GM03348 (cell line): ENCODE results near the gene INSL3.

Experiments used
- DNase-seq: peaks from one replicate; pipeline ENCODE4 v3.0.0; 2012; ENCODE audit warnings: low spot score

INSL3 gene

GRCh38 chr19:17846146-17846545, 24.8 kb upstream of the INSL3 start:
- DNase-seq: no peak

- no peak for DNase-seq
Observed at GRCh38 chr19:17843908-17844490, 22.7 kb upstream of the INSL3 start.

GRCh38 chr19:17843292-17843827, 22.0 kb upstream of the INSL3 start:
- no peak for DNase-seq

GRCh38 chr19:17842663-17843291, 21.5 kb upstream of the INSL3 start:
- DNase-seq: no peak

- DNase-seq: peak; percentile 87
Observed at GRCh38 chr19:17841810-17842662, 20.7 kb upstream of the INSL3 start.

- DNase-seq: no peak
Observed at GRCh38 chr19:17841371-17841809, 20.1 kb upstream of the INSL3 start.

- DNase-seq: no peak
Observed at GRCh38 chr19:17840019-17840418, 18.7 kb upstream of the INSL3 start.

- no peak for DNase-seq
Observed at GRCh38 chr19:17837972-17838371, 16.7 kb upstream of the INSL3 start.

GRCh38 chr19:17836530-17836929, 15.2 kb upstream of the INSL3 start:
- no peak for DNase-seq

- no peak for DNase-seq
Observed at GRCh38 chr19:17835182-17836006, 14.1 kb upstream of the INSL3 start.

- no peak for DNase-seq
Observed at GRCh38 chr19:17834350-17835181, 13.2 kb upstream of the INSL3 start.

- no peak for DNase-seq
Observed at GRCh38 chr19:17832443-17833208, 11.3 kb upstream of the INSL3 start.

- no peak for DNase-seq
Observed at GRCh38 chr19:17831419-17831888, 10.1 kb upstream of the INSL3 start.

- DNase-seq: peak; percentile 86
Observed at GRCh38 chr19:17830567-17831418, 9.5 kb upstream of the INSL3 start.

- peak; percentile 64 for DNase-seq
Observed at GRCh38 chr19:17829855-17830566, 8.7 kb upstream of the INSL3 start.

GRCh38 chr19:17826508-17827056, 5.3 kb upstream of the INSL3 start:
- DNase-seq: no peak

- no peak for DNase-seq
Observed at GRCh38 chr19:17824339-17824738, 3.0 kb upstream of the INSL3 start.

- DNase-seq: no peak
Observed at GRCh38 chr19:17817668-17818363, 3.5 kb downstream of the INSL3 start.
